ENCODE results near the gene TEAD1. TPM values are rescaled to one million over a fixed set of nuclear protein-coding genes. Genes with fewer than 3 reads are reported as not detected.

TEAD1 gene
- 10 to 100 TPM; 32.7 to 56.7 TPM for total RNA-seq

DNA sequence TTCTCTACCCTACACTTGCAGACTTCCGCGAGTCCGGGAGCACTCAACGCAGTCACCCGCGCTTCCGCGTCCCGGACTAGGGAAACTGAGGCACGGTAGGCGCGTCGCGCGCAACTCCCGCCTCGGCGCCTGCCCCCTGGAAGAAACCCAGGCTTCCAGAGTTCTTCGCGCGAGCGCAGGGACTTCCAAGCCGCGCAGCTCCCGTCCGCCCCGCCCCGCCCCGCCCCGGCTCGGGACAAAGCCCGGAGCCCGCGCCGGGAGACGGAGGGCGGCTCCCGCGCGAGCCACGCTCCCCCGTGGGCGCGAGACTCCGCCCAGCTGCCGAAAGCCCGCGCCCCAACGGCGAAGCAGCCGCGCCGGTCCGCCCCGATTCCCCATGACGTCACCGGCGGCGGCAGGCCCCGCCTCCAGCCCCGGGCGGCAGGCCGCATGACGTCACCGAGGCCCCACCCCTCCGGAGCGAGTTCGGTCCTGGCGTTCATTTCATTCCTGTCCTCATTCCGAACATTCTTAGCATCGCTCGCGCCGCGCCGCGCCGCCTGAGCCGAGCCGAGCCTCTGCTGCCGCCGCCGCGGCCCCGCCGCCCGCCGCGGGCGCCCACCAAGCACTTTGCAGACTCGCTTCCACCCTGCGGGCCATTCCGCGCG, at the start of gene TEAD1:
TSS of gene TEAD1 (plus strand) at position 498 of the 647 bp plus-strand sequence.
- TF ChIP-seq, protein P1, sequence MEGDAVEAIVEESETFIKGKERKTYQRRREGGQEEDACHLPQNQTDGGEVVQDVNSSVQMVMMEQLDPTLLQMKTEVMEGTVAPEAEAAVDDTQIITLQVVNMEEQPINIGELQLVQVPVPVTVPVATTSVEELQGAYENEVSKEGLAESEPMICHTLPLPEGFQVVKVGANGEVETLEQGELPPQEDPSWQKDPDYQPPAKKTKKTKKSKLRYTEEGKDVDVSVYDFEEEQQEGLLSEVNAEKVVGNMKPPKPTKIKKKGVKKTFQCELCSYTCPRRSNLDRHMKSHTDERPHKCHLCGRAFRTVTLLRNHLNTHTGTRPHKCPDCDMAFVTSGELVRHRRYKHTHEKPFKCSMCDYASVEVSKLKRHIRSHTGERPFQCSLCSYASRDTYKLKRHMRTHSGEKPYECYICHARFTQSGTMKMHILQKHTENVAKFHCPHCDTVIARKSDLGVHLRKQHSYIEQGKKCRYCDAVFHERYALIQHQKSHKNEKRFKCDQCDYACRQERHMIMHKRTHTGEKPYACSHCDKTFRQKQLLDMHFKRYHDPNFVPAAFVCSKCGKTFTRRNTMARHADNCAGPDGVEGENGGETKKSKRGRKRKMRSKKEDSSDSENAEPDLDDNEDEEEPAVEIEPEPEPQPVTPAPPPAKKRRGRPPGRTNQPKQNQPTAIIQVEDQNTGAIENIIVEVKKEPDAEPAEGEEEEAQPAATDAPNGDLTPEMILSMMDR (IDR thresholded peaks at IDR 0.05) = no peak
- H3K4me1 ChIP-seq = no peaks in the 10 kb centered on the region
- peak within 1 kb of the TSS; percentile 82 to 94 for H3K9ac ChIP-seq (ENCODE audit: low read depth in 2 of 2, low read length in 2 of 2)
- peak within 1 kb of the TSS; percentile 62 for H3K4me3 ChIP-seq
- peak within 1 kb of the TSS; percentile 86 for H3K27ac ChIP-seq
- H3K9me3 ChIP-seq = no peaks in the 10 kb centered on the region
- no peaks in the 10 kb centered on the region for H3K36me3 ChIP-seq
- H3K27me3 ChIP-seq = no peaks in the 10 kb centered on the region
- intact Hi-C loops (cut with DNase I) = loop anchor here (5.0 kb wide), 1 partner anchor 218 kb away; no protein-coding TSS in a partner anchor
- peak; percentile 98 for DNase-seq

DNA sequence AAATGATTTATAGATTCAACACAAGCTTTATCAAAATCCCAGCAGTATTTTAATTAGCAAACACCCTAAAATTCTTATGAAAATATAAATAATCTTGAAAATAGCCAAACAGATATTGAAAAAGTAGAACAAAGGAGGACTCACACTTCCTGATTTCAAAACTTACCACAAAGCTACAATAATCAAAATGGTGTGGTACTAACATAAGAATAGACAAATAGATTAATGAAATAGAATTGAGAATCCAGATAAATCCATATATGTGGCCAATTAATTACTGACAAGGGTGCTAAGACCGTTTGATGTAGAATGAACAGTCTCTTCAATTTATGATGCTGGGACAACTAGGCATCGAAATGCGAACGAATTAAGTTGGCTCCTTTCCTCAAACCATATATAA, 49.6 kb upstream of the TEAD1 start:
- H3K4me1 ChIP-seq = no peaks in the 10 kb centered on the region
- TF ChIP-seq, protein P1 (IDR thresholded peaks at IDR 0.05) = no peak
- no peak overlapping the region for H3K9ac ChIP-seq (ENCODE audit: low read depth in 2 of 2, low read length in 2 of 2)
- H3K4me3 ChIP-seq = no peak overlapping the region
- H3K27me3 ChIP-seq = no peaks in the 10 kb centered on the region
- H3K27ac ChIP-seq = no peak overlapping the region
- H3K36me3 ChIP-seq = no peaks in the 10 kb centered on the region
- no peaks in the 10 kb centered on the region for H3K9me3 ChIP-seq
- no peak for DNase-seq
- intact Hi-C loops (cut with DNase I) = no loop called here

DNA sequence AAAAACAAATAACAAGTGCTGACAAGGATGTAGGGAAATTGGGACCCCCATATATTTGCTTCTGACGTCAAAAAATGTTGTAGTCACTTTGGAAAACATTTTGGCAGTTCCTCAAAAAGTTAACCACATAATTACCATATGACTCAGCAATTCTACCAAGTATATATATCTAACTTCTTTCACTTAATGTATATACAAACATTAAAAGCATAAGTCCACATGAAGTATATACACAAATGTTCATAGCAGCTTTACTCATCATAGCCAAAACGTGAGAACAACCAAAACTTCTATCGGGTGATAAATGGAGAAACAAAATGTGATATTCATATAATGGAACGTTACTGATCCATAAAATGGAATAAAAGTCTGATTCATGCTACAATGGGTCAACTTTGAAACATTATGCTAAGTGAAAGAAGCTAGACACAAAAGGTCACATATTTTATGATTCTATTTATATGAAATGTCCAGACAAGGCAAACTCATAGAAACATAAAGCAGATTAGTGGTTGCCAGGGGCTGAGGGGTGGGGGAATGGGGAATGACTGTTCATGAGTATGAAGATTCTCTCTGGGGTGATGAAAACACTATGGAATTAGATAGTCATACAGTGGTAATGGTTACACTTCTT, 48.7 kb upstream of the TEAD1 start:
- Histone ChIP-seq H3K36me3 (no peaks in the 10 kb centered on the region), H3K9ac (ENCODE audit: low read depth in 2 of 2, low read length in 2 of 2) (no peak overlapping the region), H3K27ac (no peak overlapping the region), H3K9me3 (no peaks in the 10 kb centered on the region), H3K4me1 (no peaks in the 10 kb centered on the region), H3K27me3 (no peaks in the 10 kb centered on the region), H3K4me3 (no peak overlapping the region)
- intact Hi-C loops (cut with DNase I) = no loop called here
- DNase-seq = no peak
- TF ChIP-seq, protein P1 (IDR thresholded peaks at IDR 0.05) = no peak

DNA sequence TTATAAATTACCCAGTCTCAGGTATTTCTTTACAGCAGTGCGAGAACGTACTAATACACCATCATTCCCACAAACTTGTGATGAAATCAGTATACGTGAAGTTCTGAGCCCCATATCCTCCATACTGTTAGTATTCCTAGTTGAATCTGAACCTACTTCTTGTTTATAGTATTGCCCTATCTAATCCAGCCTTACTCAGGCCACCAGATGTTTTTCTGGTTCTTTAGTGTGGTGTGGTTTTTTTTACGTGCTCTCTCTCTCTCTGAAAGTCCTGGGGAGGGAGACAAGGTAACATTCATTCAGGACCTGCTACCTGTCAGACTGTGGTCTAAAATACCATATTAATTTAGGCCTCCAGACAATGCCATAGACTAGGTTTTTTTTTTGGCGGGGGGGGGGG, 47.6 kb upstream of the TEAD1 start:
- Histone ChIP-seq H3K4me1 (no peaks in the 10 kb centered on the region), H3K36me3 (no peaks in the 10 kb centered on the region), H3K9me3 (no peaks in the 10 kb centered on the region), H3K9ac (ENCODE audit: low read depth in 2 of 2, low read length in 2 of 2) (no peak overlapping the region), H3K27me3 (no peaks in the 10 kb centered on the region), H3K4me3 (no peak overlapping the region), H3K27ac (no peak overlapping the region)
- TF ChIP-seq, protein P1 (IDR thresholded peaks at IDR 0.05) = no peak
- intact Hi-C loops (cut with DNase I) = no loop called here
- DNase-seq = no peak

DNA sequence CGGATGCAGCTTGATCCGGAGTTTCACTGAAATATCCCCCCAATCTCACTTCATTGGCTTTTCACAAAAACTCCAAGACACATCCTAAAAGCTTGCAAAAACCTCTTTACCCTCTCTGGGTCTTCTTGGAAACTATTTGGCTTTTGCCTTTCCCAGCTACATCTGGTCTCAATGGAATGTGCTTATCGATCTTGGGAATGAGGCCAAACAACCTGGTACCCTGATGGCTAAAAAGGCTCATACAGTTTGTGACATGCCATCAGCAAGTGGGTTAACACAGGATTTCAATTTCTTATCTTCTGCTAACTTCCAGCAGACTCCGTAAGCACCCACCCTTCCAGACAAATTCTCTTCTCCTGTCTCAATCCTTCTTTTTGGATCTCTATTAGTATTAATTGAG, 45.9 kb upstream of the TEAD1 start:
- TF ChIP-seq, protein P1 (IDR thresholded peaks at IDR 0.05) = no peak
- Histone ChIP-seq H3K9me3 (no peaks in the 10 kb centered on the region), H3K4me3 (no peak overlapping the region), H3K36me3 (no peaks in the 10 kb centered on the region), H3K9ac (ENCODE audit: low read depth in 2 of 2, low read length in 2 of 2) (no peak overlapping the region), H3K4me1 (no peaks in the 10 kb centered on the region), H3K27me3 (no peaks in the 10 kb centered on the region), H3K27ac (no peak overlapping the region)
- intact Hi-C loops (cut with DNase I) = no loop called here
- DNase-seq = no peak

Data from colonic mucosa (tissue), 4 donors.